Activated CD4-positive, alpha-beta memory T cell treated with anti-CD3 and anti-CD28 coated beads, Interleukin-2, amount 10 ng/mL, durations not matched to agents 7 days and 5 days (primary cell): ENCODE results near the gene APOBEC3F. TPM values are rescaled to one million over a fixed set of nuclear protein-coding genes. Genes with fewer than 3 reads are reported as not detected.
A peak's percentile ranks its signal among the peaks of the same experiment; 100 is the strongest.

Experiments used
- CTCF ChIA-PET: fragments of 350-600 bp; sonication (Branson Sonifier 250); formaldehyde crosslinking; loops from one replicate; lab custom pipeline; 2021; ENCODE audit warnings: antibody characterized with exemption, inconsistent platforms; lab: Charles Lee
- POLR2A ChIA-PET: fragments of 350-600 bp; sonication (Branson Sonifier 250); formaldehyde crosslinking; loops from one replicate; lab custom pipeline; 2021; ENCODE audit warnings: antibody characterized with exemption; lab: Charles Lee
- DNase-seq: peaks from one replicate; pipeline ENCODE4 v3.0.0-alpha.2; 2020
- H3K27ac Mint-ChIP-seq: one replicate; pipeline ENCODE4 v1.8.0; 2021; ENCODE audit warnings: mild to moderate bottlenecking, mixed read lengths
- H3K27me3 Mint-ChIP-seq: one replicate; pipeline ENCODE4 v1.8.0; 2021; ENCODE audit warnings: mixed read lengths
- H3K36me3 Mint-ChIP-seq: one replicate; pipeline ENCODE4 v1.8.0; 2021; ENCODE audit warnings: low read depth, mixed read lengths
- H3K4me1 Mint-ChIP-seq: one replicate; pipeline ENCODE4 v1.8.0; 2021; ENCODE audit warnings: mixed read lengths
- H3K4me3 Mint-ChIP-seq: one replicate; pipeline ENCODE4 v1.8.0; 2021; ENCODE audit warnings: mild to moderate bottlenecking, mixed read lengths
- H3K9me3 Mint-ChIP-seq: one replicate; pipeline ENCODE4 v1.8.0; 2021; ENCODE audit warnings: mixed read lengths
- total RNA-seq, 2 experiments: library from RNA; stranded (reverse); gene quantifications; one replicate each; pipeline ENCODE4 v1.2.3, GENCODE V29; 2021

APOBEC3F gene
- total RNA-seq, 2 experiments from 2014 or later, result 36.4 to 42.2 TPM

- Mint-ChIP-seq H3K9me3 (no peaks in the 10 kb centered on the region), H3K4me1 (peaks cover 100% of the 10 kb centered on the region)
- POLR2A ChIA-PET, result interaction anchor here (1.0 to 5.3 kb wide), 10 partner anchors 8 to 335 kb away, joined by 3 to 48 read pairs (median 5); partner anchors contain the start of genes APOBEC3B, APOBEC3G, APOBEC3H and RPL3
Observed at GRCh38 chr22:39091126-39092081, 50.7 kb downstream of the APOBEC3F start.

DNA sequence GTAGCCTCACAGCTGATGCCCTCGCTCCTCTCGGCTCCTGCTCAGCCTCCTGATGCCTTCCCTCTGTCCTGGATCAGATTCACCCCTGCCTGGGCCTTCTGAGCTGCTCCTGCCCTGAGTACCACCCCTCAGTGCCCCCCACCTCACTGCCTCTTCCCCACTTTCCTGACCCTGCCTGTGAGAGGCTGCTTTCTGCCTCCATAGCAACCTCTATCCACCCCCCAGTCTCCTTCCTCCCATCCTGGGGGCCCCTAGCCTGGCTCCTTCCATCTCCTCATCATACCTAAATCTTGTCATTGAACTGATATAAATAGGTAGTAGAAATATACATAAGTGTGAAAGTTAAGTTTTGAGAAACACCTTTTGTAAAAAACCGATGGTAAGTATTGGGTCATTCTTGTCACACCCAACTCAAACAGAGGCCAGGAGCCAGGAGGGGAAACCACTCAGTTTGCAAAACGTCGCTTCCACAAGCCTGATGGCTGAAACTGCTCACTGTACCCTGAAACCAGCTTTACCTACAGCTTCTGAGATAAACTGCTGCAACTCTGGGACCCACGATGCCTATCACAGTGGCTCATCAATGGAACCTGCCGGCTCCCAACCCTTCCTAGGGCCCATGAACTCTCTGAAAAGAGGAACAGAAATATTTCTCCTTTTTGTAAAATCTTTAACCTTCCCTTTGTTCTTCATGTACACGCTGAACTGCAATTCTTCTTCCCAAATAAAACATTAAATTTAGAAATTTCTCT lies 51.6 kb downstream of the APOBEC3F start:
- ChIA-PET CTCF (interaction anchor here (1.6 kb wide), 1 partner anchor 222 kb away, joined by 4 read pairs; no protein-coding TSS in a partner anchor), POLR2A (interaction anchor here (1.4 to 5.3 kb wide), 6 partner anchors 7 to 225 kb away, joined by 3 to 48 read pairs (median 5); partner anchors contain the start of genes APOBEC3B and APOBEC3H)
- H3K4me1 Mint-ChIP-seq, result peaks cover 99% of the 10 kb centered on the region

More at GRCh38 chr22:39091126-39092081, 50.7 kb downstream of the APOBEC3F start:
- H3K4me3 Mint-ChIP-seq, result peak overlapping the region; percentile 73
- CTCF ChIA-PET, result interaction anchor here (1.6 kb wide), 1 partner anchor 221 kb away, joined by 4 read pairs; no protein-coding TSS in a partner anchor
- no peaks in the 10 kb centered on the region for H3K27me3 Mint-ChIP-seq
- DNase-seq, result no peak
- H3K36me3 Mint-ChIP-seq, result peaks cover 45% of the 10 kb centered on the region
- H3K27ac Mint-ChIP-seq, result peak overlapping the region; percentile 96

DNA sequence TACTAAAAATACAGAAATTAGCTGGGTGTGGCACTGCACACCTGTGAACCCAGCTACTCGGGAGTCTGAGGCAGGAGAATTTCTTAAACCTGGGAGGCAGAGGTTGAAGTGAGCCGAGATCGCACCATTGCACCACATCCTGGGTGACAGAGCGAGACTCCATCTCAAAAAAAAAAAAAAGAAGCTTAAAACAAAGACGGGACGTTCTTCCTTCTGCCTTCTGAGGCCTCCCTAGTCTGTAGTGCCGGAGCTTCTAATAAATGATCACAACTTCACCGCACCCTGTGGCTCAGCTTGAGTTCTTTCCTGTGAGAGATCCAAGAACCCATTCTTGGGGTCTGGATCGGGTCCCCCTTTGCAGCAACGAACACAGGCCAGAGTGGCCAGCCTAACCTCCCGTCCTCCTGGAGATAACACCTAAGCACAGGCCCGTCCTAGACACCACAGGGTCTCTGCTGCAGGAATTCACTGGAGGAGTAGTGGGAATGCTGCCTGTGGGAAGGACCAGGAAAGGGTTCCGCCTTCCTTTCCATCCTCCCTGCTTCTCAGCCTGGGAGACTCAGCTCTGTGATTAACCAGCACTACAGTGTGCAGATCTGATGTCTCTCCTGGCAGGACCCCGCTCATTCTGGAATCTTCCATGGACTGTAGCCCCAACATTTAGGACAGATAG lies 54.2 kb downstream of the APOBEC3F start:
- ChIA-PET POLR2A (interaction anchor here (0.7 to 2.3 kb wide), 14 partner anchors 10 to 225 kb away, joined by 3 to 7 read pairs (median 4); partner anchors contain the start of genes APOBEC3D, APOBEC3G and RPL3), CTCF (interaction anchor here (0.7 to 1.7 kb wide), 3 partner anchors 23 to 91 kb away, joined by 3 to 10 read pairs (median 4); no protein-coding TSS in a partner anchor)
- Mint-ChIP-seq H3K9me3 (no peaks in the 10 kb centered on the region), H3K4me3 (peak overlapping the region; percentile 35), H3K36me3 (peaks cover 46% of the 10 kb centered on the region), H3K27ac (peak overlapping the region; percentile 96), H3K4me1 (peaks cover 99% of the 10 kb centered on the region), H3K27me3 (no peaks in the 10 kb centered on the region)
- peak; percentile 56 for DNase-seq

More for the DNA sequence above, 51.6 kb downstream of the APOBEC3F start:
- Mint-ChIP-seq H3K36me3 (peaks cover 38% of the 10 kb centered on the region), H3K27ac (peak overlapping the region; percentile 96), H3K27me3 (no peaks in the 10 kb centered on the region), H3K4me3 (peak overlapping the region; percentile 73), H3K9me3 (no peaks in the 10 kb centered on the region)
- DNase-seq, result peak; percentile 53

- CTCF ChIA-PET, result interaction anchor here (0.9 kb wide), 1 partner anchor 92 kb away, joined by 3 read pairs; no protein-coding TSS in a partner anchor
- no peaks in the 10 kb centered on the region for H3K27me3 Mint-ChIP-seq
- peak overlapping the region; percentile 96 for H3K27ac Mint-ChIP-seq
Observed at GRCh38 chr22:39095971-39096370, 55.3 kb downstream of the APOBEC3F start.

GRCh38 chr22:39097098-39098020 lies 56.7 kb downstream of the APOBEC3F start, which contains the start of gene APOBEC3H:
TSS of gene APOBEC3H (plus strand) at chr22:39097244. CDS start at chr22:39100279, 3,035 bp downstream.
- peaks cover 87% of the 10 kb centered on the region for H3K4me1 Mint-ChIP-seq
- no peaks in the 10 kb centered on the region for H3K9me3 Mint-ChIP-seq
- H3K27me3 Mint-ChIP-seq, result no peaks in the 10 kb centered on the region
- peak within 1 kb of the TSS; percentile 97 for H3K27ac Mint-ChIP-seq
- CTCF ChIA-PET, result interaction anchor here (0.7 to 2.9 kb wide), 4 partner anchors 12 to 227 kb away, joined by 3 to 12 read pairs (median 4); no protein-coding TSS in a partner anchor
- POLR2A ChIA-PET, result interaction anchor here (0.9 to 4.7 kb wide), 9 partner anchors 8 to 391 kb away, joined by 3 to 48 read pairs (median 3); partner anchors contain the start of genes APOBEC3C and GTPBP1
- peak; percentile 64 for DNase-seq
- H3K36me3 Mint-ChIP-seq, result peaks cover 37% of the 10 kb centered on the region
- peak within 1 kb of the TSS; percentile 94 for H3K4me3 Mint-ChIP-seq

More at GRCh38 chr22:39095971-39096370, 55.3 kb downstream of the APOBEC3F start:
- Mint-ChIP-seq H3K4me3 (peak overlapping the region; percentile 43), H3K4me1 (peaks cover 97% of the 10 kb centered on the region), H3K9me3 (no peaks in the 10 kb centered on the region), H3K36me3 (peaks cover 46% of the 10 kb centered on the region)
- no peak for DNase-seq
- POLR2A ChIA-PET, result interaction anchor here (1.5 to 2.3 kb wide), 2 partner anchors 18 to 223 kb away, joined by 3 to 7 read pairs; partner anchors contain the start of genes APOBEC3G and RPL3

DNA sequence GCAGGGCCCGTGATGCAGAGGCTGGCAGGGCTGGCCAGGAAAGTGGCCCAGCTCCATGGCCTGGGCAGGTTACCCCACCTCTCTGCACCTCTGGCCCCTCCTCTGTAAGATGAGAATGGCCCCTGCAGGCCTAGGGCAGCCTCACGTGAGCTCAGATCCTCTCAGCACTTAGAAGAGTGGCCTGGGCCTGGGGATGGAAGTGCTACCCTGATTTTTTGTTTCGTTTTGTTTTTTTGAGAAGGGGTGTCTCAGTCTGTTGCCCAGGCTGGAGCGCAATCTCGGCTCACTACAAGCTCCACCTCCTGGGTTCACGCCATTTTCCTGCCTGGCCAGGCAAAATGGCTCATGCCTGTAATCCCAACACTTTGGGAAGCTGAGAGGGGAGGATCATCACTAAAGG lies 57.4 kb downstream of the APOBEC3F start:
- peak overlapping the region; percentile 97 for H3K27ac Mint-ChIP-seq
- no peaks in the 10 kb centered on the region for H3K27me3 Mint-ChIP-seq
- ChIA-PET POLR2A (interaction anchor here (0.9 to 4.7 kb wide), 10 partner anchors 8 to 392 kb away, joined by 3 to 48 read pairs (median 4); partner anchors contain the start of genes APOBEC3C, CBX6 and GTPBP1), CTCF (interaction anchor here (0.7 to 2.9 kb wide), 5 partner anchors 12 to 228 kb away, joined by 3 to 12 read pairs (median 4); no protein-coding TSS in a partner anchor)
- H3K4me1 Mint-ChIP-seq, result peaks cover 82% of the 10 kb centered on the region
- peak; percentile 38 for DNase-seq
- peak overlapping the region; percentile 94 for H3K4me3 Mint-ChIP-seq
- H3K9me3 Mint-ChIP-seq, result no peaks in the 10 kb centered on the region
- H3K36me3 Mint-ChIP-seq, result peaks cover 35% of the 10 kb centered on the region

DNA sequence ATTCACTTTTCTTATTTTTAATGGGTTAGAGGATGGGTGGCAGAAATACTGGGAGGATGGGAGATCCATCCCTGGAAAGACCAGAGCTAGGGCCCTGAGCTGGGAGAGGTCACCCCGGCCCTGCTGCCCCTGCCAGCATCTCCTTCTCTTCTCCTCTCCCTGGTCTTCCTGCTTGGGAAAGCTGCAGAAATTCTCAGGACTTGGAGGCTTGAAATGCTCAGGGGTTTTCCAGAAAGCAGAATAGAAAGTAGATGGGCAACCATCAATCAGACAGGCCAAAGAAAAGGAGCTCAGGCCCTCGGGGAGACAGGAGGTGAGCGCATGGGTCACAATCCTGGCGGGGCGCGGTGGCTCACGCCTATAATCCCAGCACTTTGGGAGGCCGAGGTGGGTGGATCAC lies 57.9 kb downstream of the APOBEC3F start:
- ChIA-PET CTCF (interaction anchor here (1.0 to 2.9 kb wide), 5 partner anchors 11 to 228 kb away, joined by 3 to 12 read pairs (median 4); partner anchors contain the start of gene APOBEC3G), POLR2A (interaction anchor here (0.6 to 4.7 kb wide), 12 partner anchors 9 to 392 kb away, joined by 3 to 48 read pairs (median 4); partner anchors contain the start of genes APOBEC3C, CBX6 and GTPBP1)
- DNase-seq, result no peak
- Mint-ChIP-seq H3K27ac (peak overlapping the region; percentile 97), H3K4me3 (peak overlapping the region; percentile 94), H3K9me3 (no peaks in the 10 kb centered on the region), H3K36me3 (peaks cover 40% of the 10 kb centered on the region), H3K4me1 (peaks cover 81% of the 10 kb centered on the region), H3K27me3 (no peaks in the 10 kb centered on the region)

DNA sequence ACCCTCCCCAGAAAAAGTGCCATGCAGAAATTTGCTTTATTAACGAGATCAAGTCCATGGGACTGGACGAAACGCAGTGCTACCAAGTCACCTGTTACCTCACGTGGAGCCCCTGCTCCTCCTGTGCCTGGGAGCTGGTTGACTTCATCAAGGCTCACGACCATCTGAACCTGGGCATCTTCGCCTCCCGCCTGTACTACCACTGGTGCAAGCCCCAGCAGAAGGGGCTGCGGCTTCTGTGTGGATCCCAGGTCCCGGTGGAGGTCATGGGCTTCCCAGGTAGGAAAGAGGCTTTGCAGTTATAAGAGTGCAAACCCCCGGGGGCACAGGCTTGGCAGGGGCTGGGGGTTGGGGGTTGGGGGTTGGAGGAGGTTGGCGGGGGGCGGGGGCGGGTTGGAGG lies 60.6 kb downstream of the APOBEC3F start:
- CTCF ChIA-PET, result no interaction called here
- Mint-ChIP-seq H3K4me1 (peaks cover 54% of the 10 kb centered on the region), H3K4me3 (no peak overlapping the region), H3K36me3 (peaks cover 41% of the 10 kb centered on the region), H3K27me3 (no peaks in the 10 kb centered on the region), H3K27ac (no peak overlapping the region), H3K9me3 (no peaks in the 10 kb centered on the region)
- no peak for DNase-seq
- POLR2A ChIA-PET, result interaction anchor here (4.7 kb wide), 1 partner anchor 12 kb away, joined by 48 read pairs; no protein-coding TSS in a partner anchor

GRCh38 chr22:39103431-39103830 lies 62.8 kb downstream of the APOBEC3F start:
- peaks cover 33% of the 10 kb centered on the region for H3K4me1 Mint-ChIP-seq
- no peaks in the 10 kb centered on the region for H3K9me3 Mint-ChIP-seq
- no peak overlapping the region for H3K27ac Mint-ChIP-seq
- ChIA-PET CTCF (no interaction called here), POLR2A (no interaction called here)
- DNase-seq, result no peak
- H3K4me3 Mint-ChIP-seq, result no peak overlapping the region
- peaks cover 32% of the 10 kb centered on the region for H3K36me3 Mint-ChIP-seq
- no peaks in the 10 kb centered on the region for H3K27me3 Mint-ChIP-seq
